Lower leg skin (tissue), 3 donors: ENCODE measurements around the gene SREK1IP1.

Source experiments
- CTCF ChIP-seq, 3 donors: fragments of 450-650 bp; IDR thresholded peaks; one replicate each; pipeline ENCODE4 v1.5.1; 2016; ENCODE audit warnings: antibody characterized with exemption in 3 of 3, mild to moderate bottlenecking in 3 of 3, moderate library complexity in 2 of 3
- POLR2A ChIP-seq, 2 donors: fragments of 450-650 bp; IDR thresholded peaks; one replicate each; pipeline ENCODE4 v1.6.1; 2016 to 2017; ENCODE audit warnings: antibody characterized with exemption in 2 of 2, mild to moderate bottlenecking in 1 of 2, moderate library complexity in 1 of 2

GRCh38 chr5:64766941-64767340, 1.6 kb downstream of the SREK1IP1 start:
- TF ChIP-seq CTCF (IDR thresholded peaks at IDR 0.05) (no peak), POLR2A (IDR thresholded peaks at IDR 0.05) (no peak)
